ENCODE data around the gene FIZ1.

DNA sequence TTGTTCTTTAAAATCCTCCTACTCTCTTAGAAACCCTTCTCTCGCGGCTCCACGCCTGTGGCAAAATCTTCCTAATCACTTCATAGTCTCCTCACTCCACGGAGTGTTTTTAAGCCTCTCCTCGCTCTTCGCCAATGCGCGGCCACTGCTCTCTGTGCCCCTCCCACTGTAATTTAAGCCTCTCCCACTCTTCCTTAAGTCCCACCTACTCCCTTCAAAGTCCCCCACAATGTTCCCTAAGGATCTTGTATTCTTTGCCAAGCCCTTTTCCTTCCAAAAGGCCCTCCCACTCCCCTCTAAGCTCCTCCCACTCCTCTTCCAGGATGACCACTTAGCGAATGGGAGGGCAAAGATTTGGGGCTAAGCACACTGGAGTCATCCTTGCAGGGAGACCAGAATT, 1.3 kb downstream of the FIZ1 start:
- TF ChIP-seq POLR2AphosphoS5 (IDR thresholded peaks at IDR 0.05; ENCODE audit: low read depth, low read length) (no peak), POLR2A (IDR thresholded peaks at IDR 0.05; ENCODE audit: low read depth, low read length) (no peak)
